Adrenal gland (tissue), 5 donors: Measurements from ENCODE around the gene C5orf15.

Experiments
- POLR2A ChIP-seq, 2 donors: fragments of 450-650 bp; IDR thresholded peaks; one replicate each; pipeline ENCODE4 v1.6.1; 2017; ENCODE audit warnings: antibody characterized with exemption in 2 of 2, mild to moderate bottlenecking in 2 of 2, moderate library complexity in 1 of 2
- TF ChIP-seq, protein P1 (sequence below), 6 experiments: fragments of 450-650 bp in 4 of 6; fragments of 200-600 bp in 2 of 6; sonication (generic) in 1 of 6; IDR thresholded peaks; 1 replicate in 5 of 6; 2 replicates in 1 of 6; pipeline versions ENCODE4 v1.5.1 to v1.8.0; 2016 to 2021; ENCODE audit warnings: antibody characterized with exemption in 6 of 6, mild to moderate bottlenecking in 2 of 6, moderate library complexity in 1 of 6
- donor health status: DM: no; HTN: no; CAD: no.

DNA sequence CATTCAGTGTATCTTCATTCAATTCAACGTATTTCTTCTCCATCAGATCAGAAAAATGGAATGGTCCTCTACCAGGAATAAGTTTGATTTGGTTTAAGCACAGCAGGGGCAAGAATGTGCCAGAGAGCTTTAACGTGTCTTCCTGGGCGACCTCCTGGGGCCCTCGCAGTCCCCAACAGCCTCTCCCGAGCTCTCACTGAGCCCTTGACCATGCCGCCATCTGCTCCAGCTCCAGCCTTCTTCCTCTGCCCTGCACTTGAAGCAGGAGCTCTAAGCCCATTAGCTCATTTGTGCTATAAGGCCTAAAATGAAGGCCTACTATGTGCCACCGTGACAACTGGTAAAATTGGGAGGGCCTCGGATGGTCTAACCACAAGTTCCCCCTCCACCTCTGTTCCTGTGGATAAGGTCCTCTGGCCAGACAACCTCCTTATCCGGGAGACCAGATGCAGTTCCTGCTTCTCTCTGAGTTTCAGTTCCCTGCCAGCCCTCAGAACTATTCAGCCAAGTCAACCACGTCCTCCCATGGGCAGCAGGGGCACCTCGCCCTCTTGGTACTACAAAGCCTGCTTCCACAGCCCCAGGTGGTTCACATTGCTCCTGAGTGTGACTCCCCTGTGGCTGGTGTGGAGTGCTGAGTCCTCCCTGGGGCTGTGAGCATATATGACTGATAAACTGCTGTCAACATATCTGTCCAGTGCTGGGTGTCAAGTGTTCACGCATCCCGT lies 35.8 kb downstream of the C5orf15 start:
- no peak for TF ChIP-seq POLR2A (IDR thresholded peaks at IDR 0.05)
- TF ChIP-seq, protein P1, sequence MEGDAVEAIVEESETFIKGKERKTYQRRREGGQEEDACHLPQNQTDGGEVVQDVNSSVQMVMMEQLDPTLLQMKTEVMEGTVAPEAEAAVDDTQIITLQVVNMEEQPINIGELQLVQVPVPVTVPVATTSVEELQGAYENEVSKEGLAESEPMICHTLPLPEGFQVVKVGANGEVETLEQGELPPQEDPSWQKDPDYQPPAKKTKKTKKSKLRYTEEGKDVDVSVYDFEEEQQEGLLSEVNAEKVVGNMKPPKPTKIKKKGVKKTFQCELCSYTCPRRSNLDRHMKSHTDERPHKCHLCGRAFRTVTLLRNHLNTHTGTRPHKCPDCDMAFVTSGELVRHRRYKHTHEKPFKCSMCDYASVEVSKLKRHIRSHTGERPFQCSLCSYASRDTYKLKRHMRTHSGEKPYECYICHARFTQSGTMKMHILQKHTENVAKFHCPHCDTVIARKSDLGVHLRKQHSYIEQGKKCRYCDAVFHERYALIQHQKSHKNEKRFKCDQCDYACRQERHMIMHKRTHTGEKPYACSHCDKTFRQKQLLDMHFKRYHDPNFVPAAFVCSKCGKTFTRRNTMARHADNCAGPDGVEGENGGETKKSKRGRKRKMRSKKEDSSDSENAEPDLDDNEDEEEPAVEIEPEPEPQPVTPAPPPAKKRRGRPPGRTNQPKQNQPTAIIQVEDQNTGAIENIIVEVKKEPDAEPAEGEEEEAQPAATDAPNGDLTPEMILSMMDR (IDR thresholded peaks at IDR 0.05), result no peak
